Activated CD4-positive, alpha-beta T cell treated with anti-CD3 and anti-CD28 coated beads for 1 hour (primary cell): ENCODE measurements around the gene FANCE.

Experiments
- DNase-seq: peaks from one replicate; pipeline ENCODE4 v3.0.0-alpha.2; 2020

FANCE gene

GRCh38 chr6:35468980-35469750 is 17.0 kb downstream of the FANCE start:
- DNase-seq, result no peak

- DNase-seq, result no peak
Observed at GRCh38 chr6:35469751-35470662, 17.9 kb downstream of the FANCE start.

GRCh38 chr6:35470663-35471120 is 18.6 kb downstream of the FANCE start:
- no peak for DNase-seq

- DNase-seq, result no peak
Observed at GRCh38 chr6:35471836-35472345, 19.8 kb downstream of the FANCE start.

GRCh38 chr6:35473075-35473849 is 21.1 kb downstream of the FANCE start:
- no peak for DNase-seq

GRCh38 chr6:35473850-35474130 is 21.7 kb downstream of the FANCE start:
- DNase-seq, result no peak

GRCh38 chr6:35474131-35474941 is 22.2 kb downstream of the FANCE start:
- no peak for DNase-seq

- no peak for DNase-seq
Observed at GRCh38 chr6:35474942-35475570, 22.9 kb downstream of the FANCE start.

GRCh38 chr6:35475573-35475972 is 23.4 kb downstream of the FANCE start:
- no peak for DNase-seq

- no peak for DNase-seq
Observed at GRCh38 chr6:35476004-35476403, 23.9 kb downstream of the FANCE start.

- DNase-seq, result no peak
Observed at GRCh38 chr6:35477028-35477427, 24.9 kb downstream of the FANCE start.

- DNase-seq, result no peak
Observed at GRCh38 chr6:35477551-35478179, 25.5 kb downstream of the FANCE start.

- no peak for DNase-seq
Observed at GRCh38 chr6:35478259-35478658, 26.1 kb downstream of the FANCE start.

GRCh38 chr6:35480176-35480575 is 28.0 kb downstream of the FANCE start:
- DNase-seq, result no peak

- DNase-seq, result no peak
Observed at GRCh38 chr6:35481226-35481625, 29.1 kb downstream of the FANCE start.

GRCh38 chr6:35483062-35483461 is 30.9 kb downstream of the FANCE start:
- DNase-seq, result no peak

- no peak for DNase-seq
Observed at GRCh38 chr6:35483490-35483889, 31.4 kb downstream of the FANCE start.

GRCh38 chr6:35483893-35484645 is 31.9 kb downstream of the FANCE start:
- DNase-seq, result no peak

- DNase-seq, result no peak
Observed at GRCh38 chr6:35484921-35485392, 32.8 kb downstream of the FANCE start.

- DNase-seq, result no peak
Observed at GRCh38 chr6:35485402-35485877, 33.3 kb downstream of the FANCE start.
